Smooth muscle cell (in vitro differentiated cells): Measurements from ENCODE around the gene SCARB1. TPM values are rescaled to one million over a fixed set of nuclear protein-coding genes. Genes with fewer than 3 reads are reported as not detected.

ENCODE experiments used
- DNase-seq: peaks from one replicate; lab custom pipeline; 2025; ENCODE audit not compliant: unreplicated experiment; lab: John Stamatoyannopoulos, UW
- H2AFZ ChIP-seq: fragments of 200-600 bp; sonication (generic); 2 replicates; pipeline ENCODE4 v1.6.0; 2016; ENCODE audit warnings: antibody characterized with exemption, low read depth, mild to moderate bottlenecking
- H3F3A ChIP-seq: fragments of 200-600 bp; sonication (generic); 2 replicates; pipeline ENCODE4 v1.6.0; 2017; ENCODE audit warnings: antibody characterized with exemption, low read depth
- H3K27ac ChIP-seq: fragments of 200-600 bp; sonication (generic); 2 replicates; pipeline ENCODE4 v1.5.1; 2016; ENCODE audit warnings: low read depth, mild to moderate bottlenecking
- H3K27me3 ChIP-seq: fragments of 200-600 bp; sonication (generic); 2 replicates; pipeline ENCODE4 v1.6.1; 2016; ENCODE audit warnings: low read depth, mild to moderate bottlenecking
- H3K36me3 ChIP-seq: fragments of 200-600 bp; sonication (generic); 2 replicates; pipeline ENCODE4 v1.5.1; 2016; ENCODE audit warnings: low read depth
- H3K4me1 ChIP-seq: fragments of 200-600 bp; sonication (generic); 2 replicates; pipeline ENCODE4 v1.5.1; 2016; ENCODE audit warnings: low read depth
- H3K4me2 ChIP-seq: fragments of 200-600 bp; sonication (generic); 2 replicates; pipeline ENCODE4 v1.6.0; 2016; ENCODE audit warnings: mild to moderate bottlenecking
- H3K4me3 ChIP-seq: fragments of 200-600 bp; sonication (generic); 2 replicates; pipeline ENCODE4 v1.5.1; 2016; ENCODE audit warnings: mild to moderate bottlenecking
- H3K79me2 ChIP-seq: fragments of 200-600 bp; sonication (generic); 2 replicates; pipeline ENCODE4 v1.6.0; 2016; ENCODE audit warnings: low read depth, mild to moderate bottlenecking
- H3K9ac ChIP-seq: fragments of 200-600 bp; sonication (generic); 2 replicates; pipeline ENCODE4 v1.6.0; 2016; ENCODE audit warnings: low read depth
- H3K9me3 ChIP-seq: fragments of 200-600 bp; sonication (generic); replicated peaks from 2 replicates; pipeline ENCODE4 v1.5.1; 2016; ENCODE audit warnings: low read depth
- H4K20me1 ChIP-seq: fragments of 200-600 bp; sonication (generic); 2 replicates; pipeline ENCODE4 v1.6.0; 2016; ENCODE audit warnings: low read depth
- CTCF ChIP-seq: fragments of 200-600 bp; sonication (generic); IDR thresholded peaks from 2 replicates; pipeline ENCODE4 v1.5.1; 2017; ENCODE audit warnings: borderline replicate concordance, mild to moderate bottlenecking, antibody characterized with exemption; ENCODE audit not compliant: insufficient read depth, poor library complexity, severe bottlenecking
- WGBS: methylation state at CpG from one replicate; pipeline ENCODE4 v1.1.7; 2016; ENCODE audit warnings: low lambda C conversion rate; 5-methylcytosine and 5-hydroxymethylcytosine counted together
- polyA plus RNA-seq: library from polyadenylated mRNA; unstranded; fragments of >200 nt; fragmentation: Nextera tagmentation; extraction: Ambion mirVana; gene quantifications from 2 replicates; pipeline ENCODE4 v1.2.1, GENCODE V29; 2016
- total RNA-seq: library from RNA; depleted of rRNA; stranded (reverse); fragments of >200 nt; gene quantifications from 2 replicates; pipeline ENCODE4 v1.2.3, GENCODE V29; 2014

Gene SCARB1
- total and polyA plus RNA-seq, 2 experiments from 2014 or later = 6.8 to 10.1 TPM

GRCh38 chr12:124758266-124759220 is 105.1 kb downstream of the SCARB1 start:
- Histone ChIP-seq H3K27me3 (no peaks in the 10 kb centered on the region), H3K27ac (no peak overlapping the region), H2AFZ (no peak overlapping the region), H3K4me2 (no peak overlapping the region), H4K20me1 (no peaks in the 10 kb centered on the region), H3K4me3 (no peak overlapping the region), H3K9ac (no peak overlapping the region), H3K79me2 (no peaks in the 10 kb centered on the region), H3F3A (no peaks in the 10 kb centered on the region), H3K9me3 (no peaks in the 10 kb centered on the region), H3K4me1 (peaks cover 8% of the 10 kb centered on the region), H3K36me3 (no peaks in the 10 kb centered on the region)
- TF ChIP-seq CTCF = no peak
- DNase-seq = no peak
- 86% methylated on average over 32 of the region's 32 CpGs for WGBS

DNA sequence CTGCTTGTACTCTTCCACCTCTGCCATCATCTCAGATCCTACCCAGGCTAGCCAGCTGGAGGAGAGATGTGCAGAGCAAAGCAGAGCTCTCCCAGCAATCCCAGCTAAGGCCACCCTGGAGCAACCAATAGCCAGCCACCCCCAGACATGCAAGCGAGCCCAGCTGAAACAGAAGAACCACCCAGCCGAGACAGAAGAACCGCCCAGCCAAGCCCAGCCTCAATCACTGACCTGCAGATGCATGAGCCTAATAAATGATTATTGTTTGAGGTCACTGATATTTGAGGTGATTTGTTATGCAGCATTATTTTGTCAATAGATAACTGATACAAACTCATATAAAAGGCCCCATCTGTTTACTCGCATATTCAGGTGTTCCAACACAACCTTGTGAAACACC is 106.3 kb downstream of the SCARB1 start:
- no peaks in the 10 kb centered on the region for H3K79me2 ChIP-seq
- H3K36me3 ChIP-seq = no peaks in the 10 kb centered on the region
- H3K27me3 ChIP-seq = no peaks in the 10 kb centered on the region
- H2AFZ ChIP-seq = no peak overlapping the region
- no peak overlapping the region for H3K4me3 ChIP-seq
- H4K20me1 ChIP-seq = no peaks in the 10 kb centered on the region
- no peak overlapping the region for H3K4me2 ChIP-seq
- DNase-seq = no peak
- WGBS = 98% methylated on average over 4 of the region's 4 CpGs
- no peak for TF ChIP-seq CTCF
- H3K9me3 ChIP-seq = no peaks in the 10 kb centered on the region
- H3K9ac ChIP-seq = no peak overlapping the region
- no peaks in the 10 kb centered on the region for H3F3A ChIP-seq
- no peak overlapping the region for H3K27ac ChIP-seq
- H3K4me1 ChIP-seq = peaks cover 8% of the 10 kb centered on the region

DNA sequence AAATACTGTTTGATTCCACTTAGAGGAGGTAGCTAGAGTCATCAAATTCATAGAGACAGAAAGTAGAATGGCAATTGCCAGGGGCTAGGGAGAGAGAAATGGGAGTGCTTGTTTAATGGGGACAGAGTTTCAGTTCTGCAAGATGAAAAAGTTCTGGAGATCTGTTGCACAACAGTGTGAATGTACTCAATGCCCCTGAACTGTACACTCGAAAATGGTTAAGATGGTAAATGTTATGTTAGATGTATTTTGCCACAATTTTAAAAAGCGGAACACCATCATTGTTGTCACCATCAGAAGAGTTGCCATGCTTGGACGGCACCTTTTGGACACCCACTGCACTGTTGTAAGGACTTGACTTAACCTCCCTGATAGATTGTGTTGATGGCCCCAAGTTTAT is 106.9 kb downstream of the SCARB1 start:
- Histone ChIP-seq H3K4me3 (no peak overlapping the region), H2AFZ (no peak overlapping the region), H3K27me3 (no peaks in the 10 kb centered on the region), H3K27ac (no peak overlapping the region), H4K20me1 (no peaks in the 10 kb centered on the region), H3K9me3 (no peaks in the 10 kb centered on the region), H3K9ac (no peak overlapping the region), H3K79me2 (no peaks in the 10 kb centered on the region), H3K36me3 (no peaks in the 10 kb centered on the region), H3K4me1 (peaks cover 8% of the 10 kb centered on the region), H3F3A (no peaks in the 10 kb centered on the region), H3K4me2 (no peak overlapping the region)
- TF ChIP-seq CTCF = no peak
- WGBS = 98% methylated on average over 3 of the region's 3 CpGs
- no peak for DNase-seq
